Effector memory CD4-positive, alpha-beta T cell (primary cell): ENCODE data around the gene UCKL1.

Source experiments
- DNase-seq, 3 donors: peaks; one replicate each; pipeline ENCODE4 v3.0.0-alpha.2; 2020
- H3K27ac ChIP-seq: 2 replicates; pipeline ENCODE4 v1.7.0; 2013; ENCODE audit warnings: mild to moderate bottlenecking, low read length, moderate library complexity; ENCODE audit not compliant: insufficient read depth, poor library complexity, severe bottlenecking
- H3K27me3 ChIP-seq: replicated peaks from 2 replicates; pipeline ENCODE4 v1.7.0; 2013; ENCODE audit warnings: mild to moderate bottlenecking, low read length; ENCODE audit not compliant: insufficient read depth, control insufficient read depth, poor library complexity, severe bottlenecking
- H3K36me3 ChIP-seq: 2 replicates; pipeline ENCODE4 v1.7.0; 2013; ENCODE audit warnings: mild to moderate bottlenecking, low read length, moderate library complexity; ENCODE audit not compliant: control insufficient read depth, insufficient read depth
- H3K4me1 ChIP-seq: 2 replicates; pipeline ENCODE4 v1.7.0; 2013; ENCODE audit warnings: low read length, mild to moderate bottlenecking; ENCODE audit not compliant: control insufficient read depth, insufficient read depth, poor library complexity, severe bottlenecking
- H3K4me3 ChIP-seq: 2 replicates; pipeline ENCODE4 v1.7.0; 2013; ENCODE audit warnings: low read length, low read depth, mild to moderate bottlenecking; ENCODE audit not compliant: insufficient read depth, poor library complexity, severe bottlenecking
- H3K9me3 ChIP-seq: 2 replicates; pipeline ENCODE4 v1.7.0; 2013; ENCODE audit warnings: mild to moderate bottlenecking, low read length, moderate library complexity; ENCODE audit not compliant: control insufficient read depth

UCKL1 gene

DNA sequence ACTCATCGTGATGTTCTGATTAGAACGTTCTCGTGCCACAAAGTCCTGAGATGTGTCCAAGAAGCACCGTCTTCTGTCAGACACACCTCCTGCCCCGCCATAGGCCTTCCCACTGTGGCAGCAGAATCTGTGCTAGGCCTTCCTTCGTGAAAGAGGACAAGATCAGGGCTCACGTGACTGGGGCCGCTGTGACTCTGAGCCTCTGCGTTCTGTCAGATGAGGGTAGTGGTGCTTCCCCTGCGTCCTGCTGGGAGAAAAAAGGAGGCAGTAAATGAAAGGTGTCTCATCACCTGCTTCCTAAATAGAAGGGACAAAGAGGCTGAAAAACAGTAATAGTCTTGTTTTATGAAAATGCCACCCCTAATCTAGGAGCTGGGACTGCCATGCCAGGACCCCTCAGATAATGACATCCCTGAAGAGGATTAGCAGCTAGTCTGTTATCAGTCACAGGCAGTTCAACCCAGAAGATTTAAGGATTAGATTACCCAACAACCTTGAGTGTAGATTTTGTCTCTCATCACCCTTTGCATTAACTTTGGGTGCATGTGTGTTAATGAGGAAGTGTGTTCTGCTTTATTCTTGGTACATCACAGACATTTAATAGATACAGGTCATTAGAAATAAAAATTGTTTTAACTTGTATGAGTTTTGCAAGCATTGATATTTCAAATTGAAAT, 57.2 kb downstream of the UCKL1 start:
- Histone ChIP-seq H3K27me3 (no peaks in the 10 kb centered on the region), H3K4me3 (no peak overlapping the region), H3K27ac (peak overlapping the region; percentile 7), H3K4me1 (peaks cover 37% of the 10 kb centered on the region), H3K36me3 (peaks cover 3% of the 10 kb centered on the region), H3K9me3 (no peaks in the 10 kb centered on the region)
- DNase-seq: no peak

DNA sequence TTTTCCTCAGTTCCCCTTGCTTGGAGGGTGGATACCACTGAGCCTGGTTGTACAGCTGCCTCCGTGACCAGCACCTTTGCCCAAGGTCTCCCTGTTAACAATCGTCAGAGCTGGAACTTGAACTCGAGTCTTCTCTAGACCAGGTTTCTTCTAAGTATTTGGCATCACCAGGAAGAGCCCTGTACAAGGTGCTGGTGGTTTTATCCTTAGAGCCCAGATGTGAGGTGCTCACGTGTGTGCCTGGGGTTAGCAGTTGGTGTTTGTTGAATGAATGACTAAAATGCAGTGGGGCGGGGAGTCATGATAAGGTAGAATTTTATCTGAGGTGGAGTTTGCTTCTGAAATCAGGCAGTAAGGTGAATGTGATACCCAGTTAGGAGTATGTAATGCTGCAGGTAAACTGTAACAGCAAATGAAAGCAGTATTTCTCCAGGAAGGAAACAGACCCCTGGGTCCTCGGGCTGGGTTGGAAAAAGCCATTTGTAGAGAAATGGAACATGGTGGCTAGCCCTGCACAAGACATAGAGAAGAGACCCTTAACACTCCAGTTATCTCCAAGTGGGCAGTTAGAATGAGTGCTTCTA, 58.1 kb downstream of the UCKL1 start:
- H3K27ac ChIP-seq: no peak overlapping the region
- H3K36me3 ChIP-seq: peaks cover 3% of the 10 kb centered on the region
- peaks cover 27% of the 10 kb centered on the region for H3K4me1 ChIP-seq

DNA sequence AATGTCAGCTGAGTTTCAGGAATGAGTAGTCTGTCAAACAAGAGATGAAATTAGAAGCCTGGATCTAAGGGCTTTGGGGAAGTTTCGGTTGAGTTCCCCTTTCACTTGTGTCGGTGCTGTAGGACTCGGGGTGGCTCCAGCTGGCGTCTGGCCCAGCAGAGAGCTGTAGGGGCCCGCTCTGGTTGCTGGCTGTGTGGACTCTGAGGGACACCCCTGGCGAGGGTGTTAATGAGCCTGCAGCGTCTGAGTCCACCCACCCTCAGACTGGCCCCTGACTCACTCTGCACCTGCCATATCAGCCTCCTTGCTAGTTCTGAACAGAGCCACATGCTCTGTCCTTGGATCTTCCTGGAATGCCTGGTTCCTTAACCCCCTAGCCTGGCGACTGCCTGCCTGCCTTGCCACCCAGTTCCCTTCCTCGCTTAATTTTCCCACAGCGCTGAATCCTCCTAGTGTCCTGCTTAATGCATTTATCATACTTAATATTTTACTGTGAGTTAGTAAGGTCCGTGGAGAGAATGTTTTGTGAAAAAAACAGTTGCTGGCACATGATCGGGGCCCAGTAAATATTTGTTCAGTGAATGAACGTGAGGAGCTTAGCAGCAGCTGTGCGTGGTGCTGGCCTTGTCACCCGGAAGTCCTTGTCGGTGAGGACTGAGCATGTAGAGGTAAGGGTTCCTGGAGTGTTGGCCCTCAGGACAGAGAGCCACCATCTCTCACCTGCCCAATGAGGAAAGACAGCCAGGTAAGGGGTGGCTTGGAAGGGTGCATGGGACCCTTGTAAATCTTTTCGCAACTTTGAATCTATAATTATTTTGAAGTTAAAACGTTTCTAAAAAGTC, 59.7 kb downstream of the UCKL1 start:
- H3K36me3 ChIP-seq: peaks cover 3% of the 10 kb centered on the region

More for the DNA sequence above, 58.1 kb downstream of the UCKL1 start:
- Histone ChIP-seq H3K9me3 (no peaks in the 10 kb centered on the region), H3K4me3 (no peak overlapping the region), H3K27me3 (no peaks in the 10 kb centered on the region)
- DNase-seq: no peak

DNA sequence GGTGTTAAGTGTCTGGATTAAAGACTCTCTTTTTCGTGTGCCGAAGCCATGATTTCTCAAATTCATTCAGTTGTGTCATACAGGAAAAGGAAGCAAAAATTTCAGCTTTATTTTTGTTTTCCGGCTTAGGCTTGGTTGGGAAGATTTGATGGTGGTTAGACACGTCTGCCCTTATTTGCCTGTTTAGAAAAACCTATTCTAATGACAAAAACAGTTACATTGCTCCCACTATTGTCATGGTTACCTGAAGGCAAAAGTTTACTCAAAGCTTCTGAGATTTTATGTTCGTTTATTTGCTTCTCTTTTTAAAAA, 60.3 kb downstream of the UCKL1 start:
- no peaks in the 10 kb centered on the region for H3K9me3 ChIP-seq
- peaks cover 3% of the 10 kb centered on the region for H3K36me3 ChIP-seq
- peak overlapping the region; percentile 82 for H3K27ac ChIP-seq
- H3K4me1 ChIP-seq: peaks cover 23% of the 10 kb centered on the region
- no peak for DNase-seq
- H3K27me3 ChIP-seq: no peaks in the 10 kb centered on the region
- peak overlapping the region; percentile 53 for H3K4me3 ChIP-seq

More for the DNA sequence above, 59.7 kb downstream of the UCKL1 start:
- H3K9me3 ChIP-seq: no peaks in the 10 kb centered on the region
- peak overlapping the region; percentile 53 for H3K4me3 ChIP-seq
- H3K4me1 ChIP-seq: peaks cover 25% of the 10 kb centered on the region
- DNase-seq: no peak
- peak overlapping the region; percentile 82 for H3K27ac ChIP-seq
- H3K27me3 ChIP-seq: no peaks in the 10 kb centered on the region

DNA sequence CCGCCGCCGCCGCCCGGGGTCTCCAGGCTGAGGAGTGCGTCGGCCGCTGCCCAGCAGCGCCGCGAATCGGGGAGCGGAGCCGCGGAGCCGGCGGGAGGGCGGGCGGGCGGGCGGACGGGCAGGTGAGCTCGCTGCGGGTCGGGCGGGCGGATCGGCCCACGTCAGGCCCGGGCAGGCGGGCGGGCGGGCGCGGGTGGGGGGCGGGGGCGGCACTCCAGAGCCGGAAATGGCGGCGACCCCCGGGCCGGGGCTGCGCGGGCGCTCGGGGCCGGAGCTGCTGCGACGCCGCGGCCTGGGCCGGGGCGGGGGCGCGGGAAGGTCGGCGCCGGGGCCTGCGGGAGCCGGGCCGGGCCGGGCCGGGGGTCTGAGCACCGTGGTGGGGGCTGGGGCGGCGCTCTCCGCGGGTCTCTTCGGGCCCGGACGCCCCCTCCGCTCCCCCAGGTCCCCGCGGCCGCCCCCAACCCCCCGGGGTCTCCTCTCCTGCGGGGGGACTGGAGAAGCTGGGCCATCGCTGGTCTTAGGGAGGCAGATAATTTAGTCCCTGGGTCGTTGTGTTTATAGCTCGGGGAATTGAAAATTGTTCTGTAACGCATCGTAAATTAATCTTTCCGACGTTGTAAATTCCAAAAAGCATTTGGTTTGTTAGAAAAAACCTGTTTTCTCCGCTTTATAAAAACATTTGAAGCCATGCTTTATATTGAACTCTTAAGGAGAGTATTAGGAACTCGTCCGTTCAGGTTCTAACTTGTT, 60.8 kb downstream of the UCKL1 start:
- Histone ChIP-seq H3K4me3 (peak overlapping the region; percentile 53), H3K27me3 (no peaks in the 10 kb centered on the region), H3K9me3 (no peaks in the 10 kb centered on the region), H3K36me3 (peaks cover 6% of the 10 kb centered on the region), H3K27ac (peak overlapping the region; percentile 82), H3K4me1 (peaks cover 23% of the 10 kb centered on the region)
- no peak for DNase-seq

DNA sequence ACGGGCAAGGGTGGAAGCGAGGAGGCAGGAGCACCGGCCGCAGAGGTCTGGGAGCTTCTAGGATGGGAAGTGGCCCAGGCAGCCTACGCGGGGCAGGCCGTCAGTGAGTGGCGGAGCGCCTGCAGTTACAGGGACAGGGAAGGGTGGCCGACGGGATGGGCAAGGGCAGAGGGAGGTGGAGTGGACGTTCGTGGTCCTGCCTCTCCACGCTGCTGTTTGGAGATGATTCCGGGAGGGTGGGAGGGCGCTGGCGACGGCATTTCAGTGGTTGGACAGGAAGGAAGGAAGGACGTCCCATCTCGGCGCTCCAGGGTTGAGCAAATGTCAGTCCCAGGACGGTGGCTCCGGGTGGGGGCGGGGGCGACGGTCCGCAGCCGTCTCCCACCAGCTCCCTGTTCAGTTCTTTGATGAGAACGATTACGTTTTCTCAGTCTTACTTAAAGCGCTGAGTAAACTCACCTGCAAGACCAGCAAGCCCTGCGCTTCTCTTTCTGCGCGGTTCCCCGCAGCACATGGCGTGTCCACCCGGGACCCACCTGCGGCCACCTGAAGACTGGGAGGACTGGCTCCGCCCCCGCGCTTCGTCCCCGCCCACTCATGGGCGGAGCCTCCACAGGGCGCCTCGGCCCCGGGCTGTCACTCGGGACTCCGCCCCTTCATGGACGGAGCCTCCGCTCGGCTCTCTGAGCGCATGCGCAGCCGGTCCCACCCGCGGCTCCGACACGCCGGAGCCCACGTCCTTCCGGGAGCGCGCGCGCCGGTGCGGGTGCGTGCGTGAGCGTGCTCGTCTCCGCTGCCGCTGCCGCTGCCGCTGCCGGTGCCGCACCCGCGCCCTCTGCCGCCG, 61.6 kb downstream of the UCKL1 start, which contains the start of gene DNAJC5:
Gene DNAJC5, plus strand, starts transcription at position 769 of the 844 bp plus-strand sequence. CDS start 33,220 bp downstream, outside the sequence.
- Histone ChIP-seq H3K4me1 (peaks cover 23% of the 10 kb centered on the region), H3K27ac (peak within 1 kb of the TSS; percentile 82), H3K9me3 (no peaks in the 10 kb centered on the region), H3K4me3 (peak within 1 kb of the TSS; percentile 53), H3K27me3 (no peaks in the 10 kb centered on the region), H3K36me3 (peaks cover 13% of the 10 kb centered on the region)
- peak; percentile 94 to 97 (median 96) for DNase-seq

DNA sequence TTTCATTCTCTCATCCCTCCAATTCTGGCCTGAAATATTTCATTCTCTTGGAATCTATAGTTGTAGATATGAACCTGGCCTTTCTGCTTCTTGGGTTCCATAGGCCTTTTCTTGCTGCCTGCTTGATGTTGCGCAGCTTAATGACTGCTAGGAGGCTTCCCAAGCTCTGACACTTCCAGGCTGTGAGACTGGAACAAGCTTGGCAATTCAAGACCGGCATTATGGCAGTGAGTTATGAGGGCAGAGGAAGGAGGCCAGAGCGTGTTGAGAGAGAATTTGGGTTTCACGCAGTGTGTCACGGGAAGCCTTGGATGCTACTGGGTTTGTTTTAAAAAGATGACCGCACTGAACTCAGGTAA, 62.2 kb downstream of the UCKL1 start:
- no peak for DNase-seq
- H3K9me3 ChIP-seq: no peaks in the 10 kb centered on the region
- peaks cover 21% of the 10 kb centered on the region for H3K4me1 ChIP-seq
- H3K36me3 ChIP-seq: peaks cover 18% of the 10 kb centered on the region
- H3K4me3 ChIP-seq: no peak overlapping the region
- H3K27ac ChIP-seq: no peak overlapping the region
- H3K27me3 ChIP-seq: no peaks in the 10 kb centered on the region

DNA sequence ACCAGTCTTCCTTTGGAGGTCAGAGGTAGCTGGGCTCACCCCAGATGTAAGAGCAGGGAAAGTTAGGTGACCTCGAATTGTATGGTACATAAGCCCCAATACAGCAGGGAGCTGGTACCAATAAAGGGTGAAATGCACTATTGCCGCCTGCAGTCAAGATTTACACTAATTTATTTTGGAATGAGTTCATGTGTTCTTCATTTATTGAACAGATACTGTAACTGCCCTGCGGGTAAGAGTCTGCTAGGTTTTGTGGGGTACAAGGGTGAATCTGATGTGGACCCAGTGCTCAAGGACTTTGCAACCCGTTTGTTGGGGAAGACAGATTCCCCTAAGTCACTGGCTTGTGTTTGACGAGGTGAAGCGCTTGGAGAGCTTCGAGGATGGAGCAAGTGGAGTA, 63.8 kb downstream of the UCKL1 start:
- Histone ChIP-seq H3K36me3 (peaks cover 26% of the 10 kb centered on the region), H3K9me3 (no peaks in the 10 kb centered on the region), H3K4me1 (peaks cover 11% of the 10 kb centered on the region), H3K4me3 (no peak overlapping the region), H3K27me3 (no peaks in the 10 kb centered on the region), H3K27ac (no peak overlapping the region)
- DNase-seq: no peak
